DOHH2 (cell line): ENCODE results near the gene ADGRB3.

Source experiments
- H3F3A ChIP-seq: fragments of 200-600 bp; sonication (generic), shearing (Covaris generic); 2 replicates; pipeline ENCODE4 v1.6.0; 2016; ENCODE audit warnings: antibody characterized with exemption, mild to moderate bottlenecking; ENCODE audit not compliant: control insufficient read depth, insufficient read depth
- H3K27ac ChIP-seq: fragments of 200-600 bp; sonication (generic); 2 replicates; pipeline ENCODE4 v1.5.1; 2014; ENCODE audit warnings: low read depth, mild to moderate bottlenecking, low read length, moderate library complexity
- H3K27me3 ChIP-seq: fragments of 200-600 bp; sonication (generic); 2 replicates; pipeline ENCODE4 v1.6.1; 2014; ENCODE audit warnings: mild to moderate bottlenecking, low read length, mixed read lengths; ENCODE audit not compliant: control insufficient read depth
- H3K36me3 ChIP-seq: fragments of 200-600 bp; sonication (generic); 2 replicates; pipeline ENCODE4 v1.6.1; 2014; ENCODE audit warnings: mild to moderate bottlenecking, low read length, moderate library complexity, mixed read lengths; ENCODE audit not compliant: control insufficient read depth
- H3K4me1 ChIP-seq: fragments of 200-600 bp; sonication (generic); 2 replicates; pipeline ENCODE4 v1.6.1; 2014; ENCODE audit warnings: mild to moderate bottlenecking, low read length, mixed read lengths; ENCODE audit not compliant: control insufficient read depth
- H3K4me2 ChIP-seq: fragments of 200-600 bp; sonication (generic); 2 replicates; pipeline ENCODE4 v1.6.0; 2014; ENCODE audit warnings: mild to moderate bottlenecking, low read length, moderate library complexity
- H3K4me3 ChIP-seq: fragments of 200-600 bp; sonication (generic); 2 replicates; pipeline ENCODE4 v1.5.1; 2014; ENCODE audit warnings: mild to moderate bottlenecking, low read length, mixed read lengths
- H3K79me2 ChIP-seq: fragments of 200-600 bp; sonication (generic); 2 replicates; pipeline ENCODE4 v1.6.1; 2014; ENCODE audit warnings: mild to moderate bottlenecking, low read length, mixed read lengths; ENCODE audit not compliant: control insufficient read depth
- H3K9me2 ChIP-seq: fragments of 200-600 bp; sonication (generic); replicated peaks from 2 replicates; pipeline ENCODE4 v1.6.1; 2014; ENCODE audit warnings: mild to moderate bottlenecking, low read length, mixed read lengths; ENCODE audit not compliant: control insufficient read depth
- H3K9me3 ChIP-seq: fragments of 200-600 bp; sonication (generic); 2 replicates; pipeline ENCODE4 v1.6.1; 2014; ENCODE audit warnings: antibody characterized with exemption, low read length, mixed read lengths; ENCODE audit not compliant: control insufficient read depth, insufficient read depth
- H4K20me1 ChIP-seq: fragments of 200-600 bp; sonication (generic); 2 replicates; pipeline ENCODE4 v1.6.0; 2014; ENCODE audit warnings: low read depth, mild to moderate bottlenecking, antibody characterized with exemption, low read length, moderate library complexity; ENCODE audit not compliant: control insufficient read depth, insufficient read depth
- CTCF ChIP-seq: fragments of 200-600 bp; sonication (generic); IDR thresholded peaks from one replicate; pipeline ENCODE4 v1.5.1; 2014; ENCODE audit warnings: antibody characterized with exemption, mild to moderate bottlenecking, low read depth, low read length; ENCODE audit not compliant: poor library complexity, severe bottlenecking
- EZH2phosphoT487 ChIP-seq: fragments of 200-600 bp; sonication (generic); IDR thresholded peaks from 2 replicates; pipeline ENCODE4 v1.6.1; 2017; ENCODE audit warnings: borderline replicate concordance, mild to moderate bottlenecking, antibody characterized with exemption, low read length, moderate library complexity, mixed read lengths

Gene ADGRB3

GRCh38 chr6:69185276-69185675, 550.2 kb downstream of the ADGRB3 start:
- TF ChIP-seq CTCF = no peak
- TF ChIP-seq EZH2phosphoT487 = no peak
- H3K27ac ChIP-seq = no peak overlapping the region
- H3K36me3 ChIP-seq = no peaks in the 10 kb centered on the region

GRCh38 chr6:69202768-69203167, 567.7 kb downstream of the ADGRB3 start:
- H4K20me1 ChIP-seq = no peaks in the 10 kb centered on the region
- no peak overlapping the region for H3K4me3 ChIP-seq
- H3K27ac ChIP-seq = no peak overlapping the region
- no peaks in the 10 kb centered on the region for H3K27me3 ChIP-seq
- H3F3A ChIP-seq = no peaks in the 10 kb centered on the region
- no peaks in the 10 kb centered on the region for H3K9me3 ChIP-seq
- H3K79me2 ChIP-seq = no peaks in the 10 kb centered on the region
- no peaks in the 10 kb centered on the region for H3K36me3 ChIP-seq
- H3K9me2 ChIP-seq = no peaks in the 10 kb centered on the region
- TF ChIP-seq EZH2phosphoT487 = no peak
- no peak overlapping the region for H3K4me2 ChIP-seq
- H3K4me1 ChIP-seq = no peaks in the 10 kb centered on the region

More at GRCh38 chr6:69185276-69185675, 550.2 kb downstream of the ADGRB3 start:
- H3F3A ChIP-seq = no peaks in the 10 kb centered on the region
- H3K27me3 ChIP-seq = no peaks in the 10 kb centered on the region
- no peak overlapping the region for H3K4me2 ChIP-seq
- H4K20me1 ChIP-seq = no peaks in the 10 kb centered on the region
- H3K4me3 ChIP-seq = no peak overlapping the region
- H3K4me1 ChIP-seq = no peaks in the 10 kb centered on the region
- H3K9me2 ChIP-seq = no peaks in the 10 kb centered on the region
- no peaks in the 10 kb centered on the region for H3K79me2 ChIP-seq
- H3K9me3 ChIP-seq = no peaks in the 10 kb centered on the region

- Histone ChIP-seq H3F3A (no peaks in the 10 kb centered on the region), H3K27ac (no peak overlapping the region), H3K27me3 (no peaks in the 10 kb centered on the region), H3K79me2 (no peaks in the 10 kb centered on the region), H4K20me1 (no peaks in the 10 kb centered on the region), H3K4me2 (no peak overlapping the region), H3K9me2 (no peaks in the 10 kb centered on the region), H3K4me3 (no peak overlapping the region), H3K9me3 (no peaks in the 10 kb centered on the region), H3K36me3 (no peaks in the 10 kb centered on the region), H3K4me1 (no peaks in the 10 kb centered on the region)
- TF ChIP-seq CTCF = no peak
- TF ChIP-seq EZH2phosphoT487 = no peak
Measured at GRCh38 chr6:69216127-69216526, 581.0 kb downstream of the ADGRB3 start.

- no peak overlapping the region for H3K4me2 ChIP-seq
- no peaks in the 10 kb centered on the region for H3K27me3 ChIP-seq
- H3K36me3 ChIP-seq = no peaks in the 10 kb centered on the region
- H3K9me3 ChIP-seq = no peaks in the 10 kb centered on the region
- no peak overlapping the region for H3K27ac ChIP-seq
- no peak for TF ChIP-seq CTCF
- no peak for TF ChIP-seq EZH2phosphoT487
- no peaks in the 10 kb centered on the region for H3F3A ChIP-seq
- no peaks in the 10 kb centered on the region for H3K9me2 ChIP-seq
- H3K4me3 ChIP-seq = no peak overlapping the region
- no peaks in the 10 kb centered on the region for H4K20me1 ChIP-seq
- H3K4me1 ChIP-seq = no peaks in the 10 kb centered on the region
- no peaks in the 10 kb centered on the region for H3K79me2 ChIP-seq
Measured at GRCh38 chr6:69217343-69217742, 582.3 kb downstream of the ADGRB3 start.
